Transverse colon (tissue), 4 donors: Measurements from ENCODE around the gene TXLNB. TPM values are rescaled to one million over a fixed set of nuclear protein-coding genes. Genes with fewer than 3 reads are reported as not detected.

Source experiments
- DNase-seq: peaks from one replicate; pipeline ENCODE4 v3.0.0-alpha.2; 2019
- H3K27ac ChIP-seq, 4 donors: fragments of 200-600 bp; sonication (generic); 2 replicates each; pipeline ENCODE4 v1.5.1; 2016 to 2018; ENCODE audit warnings: inconsistent platforms in 4 of 4
- H3K27me3 ChIP-seq: fragments of 200-600 bp; sonication (generic); 2 replicates; pipeline ENCODE4 v1.5.1; 2017; ENCODE audit warnings: inconsistent platforms
- H3K36me3 ChIP-seq, 4 donors: fragments of 200-600 bp; sonication (generic); 2 replicates each; pipeline ENCODE4 v1.5.1; 2017 to 2019; ENCODE audit warnings: inconsistent platforms in 4 of 4
- H3K4me1 ChIP-seq, 4 donors: fragments of 200-600 bp; sonication (generic); 2 replicates each; pipeline ENCODE4 v1.5.1; 2017 to 2020; ENCODE audit warnings: inconsistent platforms in 4 of 4
- H3K4me3 ChIP-seq, 4 donors: fragments of 200-600 bp; sonication (generic); 1 replicate in 1 of 4; 2 replicates in 3 of 4; pipeline versions ENCODE4 v1.5.1 to v1.6.1; 2017 to 2019; ENCODE audit warnings: inconsistent platforms in 4 of 4
- H3K9me3 ChIP-seq, 2 donors: fragments of 200-600 bp; sonication (generic); 2 replicates each; pipeline ENCODE4 v1.5.1; 2017 to 2019; ENCODE audit warnings: inconsistent platforms in 2 of 2
- CTCF ChIP-seq, 5 experiments: fragments of 200-600 bp in 3 of 5; fragments of 450-650 bp in 2 of 5; sonication (generic) in 3 of 5; IDR thresholded peaks; 1 replicate in 2 of 5; 2 replicates in 3 of 5; pipeline ENCODE4 v1.5.1; 2016 to 2017; ENCODE audit warnings: antibody characterized with exemption in 5 of 5, inconsistent platforms in 3 of 5, mild to moderate bottlenecking in 2 of 5, moderate library complexity in 1 of 5
- EP300 ChIP-seq: sonication (generic); formaldehyde crosslinking; IDR thresholded peaks from one replicate; pipeline ENCODE4 v1.6.1; 2017; ENCODE audit warnings: antibody characterized with exemption, low read depth
- POLR2A ChIP-seq: fragments of 450-650 bp; IDR thresholded peaks from one replicate; pipeline ENCODE4 v1.6.1; 2016; ENCODE audit warnings: antibody characterized with exemption, mild to moderate bottlenecking, moderate library complexity
- POLR2AphosphoS5 ChIP-seq, 3 donors: sonication (generic); formaldehyde crosslinking; IDR thresholded peaks; one replicate each; pipeline ENCODE4 v1.6.1; 2016; ENCODE audit warnings: antibody characterized with exemption in 3 of 3
- WGBS, 2 donors: methylation state at CpG; one replicate each; pipeline ENCODE4 v1.1.5; 2018; ENCODE audit warnings: low coverage in 1 of 2; 5-methylcytosine and 5-hydroxymethylcytosine counted together
- in situ Hi-C, 4 donors: fragments of 200-750 bp; cut with MboI; loops; one replicate each; pipeline versions ENCODE4 v1.15.0 to v1.15.1; 2017; ENCODE audit warnings: low sequenced_read_pairs in 3 of 4, low pct_ligation_motif_present in 1 of 4, low pct_unique_long_range_greater_than_20kb in 1 of 4
- intact Hi-C: fragments of 100-400 bp; cut with DNase I; formaldehyde crosslinking; loops from one replicate; pipeline ENCODE4 v1.15.1; 2023; ENCODE audit warnings: low total_unique reads
- total RNA-seq, 4 donors: library from RNA; depleted of rRNA; stranded (reverse); fragments of >200 nt; gene quantifications; one replicate each; pipeline ENCODE4 v1.1.0, GENCODE V29; 2016

Gene TXLNB
- total RNA-seq, 4 donors from 2014 or later: 0.27 to 6.6 (median 2.1) TPM; not detected in 1

- intact Hi-C loops: no loop called here
- H3K36me3 ChIP-seq: no peaks in the 10 kb centered on the region
- H3K4me1 ChIP-seq: peaks cover 0 to 9% (median 1%) of the 10 kb centered on the region in 4 donors
- TF ChIP-seq POLR2AphosphoS5 (IDR thresholded peaks at IDR 0.05): no peak
- TF ChIP-seq POLR2A: no peak
- no peak for TF ChIP-seq CTCF (IDR thresholded peaks at IDR 0.05)
- no peak for TF ChIP-seq EP300
- no peaks in the 10 kb centered on the region for H3K27me3 ChIP-seq
- no peak for DNase-seq
- no peak overlapping the region for H3K4me3 ChIP-seq
- in situ Hi-C loops: no loop called here
- H3K9me3 ChIP-seq: no peaks in the 10 kb centered on the region
- H3K27ac ChIP-seq: no peak overlapping the region
- WGBS, 2 donors: 64 to 91% methylated on average over 5 to 6 of the region's 6 CpGs
Measured at GRCh38 chr6:139285590-139285989, 6.2 kb downstream of the TXLNB start.

DNA sequence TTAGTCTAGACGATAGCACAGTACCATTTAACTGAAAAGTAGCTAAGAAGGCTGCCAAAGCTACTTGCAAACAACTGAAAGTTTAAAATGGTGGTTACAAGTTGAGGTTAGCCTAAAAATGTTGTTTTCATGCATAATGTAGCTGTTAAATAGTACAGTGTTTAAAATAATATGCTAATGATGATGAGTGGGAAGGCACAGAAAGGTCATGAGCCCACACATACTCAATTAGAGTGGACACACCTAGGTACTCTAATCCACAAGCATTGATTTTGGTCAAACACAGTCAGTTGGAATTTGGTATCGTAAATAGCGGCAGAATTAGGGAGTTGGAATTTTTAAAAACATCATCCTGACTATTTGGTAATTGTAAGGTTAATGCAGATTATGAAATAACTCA is 7.0 kb downstream of the TXLNB start:
- Histone ChIP-seq H3K27ac (no peak overlapping the region), H3K9me3 (no peaks in the 10 kb centered on the region), H3K4me1 (peaks cover 0 to 1% (median 0%) of the 10 kb centered on the region in 4 donors), H3K27me3 (no peaks in the 10 kb centered on the region), H3K4me3 (no peak overlapping the region), H3K36me3 (no peaks in the 10 kb centered on the region)
- 74 to 100% methylated on average over 2 to 3 of the region's 3 CpGs for WGBS, 2 donors
- in situ Hi-C loops: no loop called here
- no peak for TF ChIP-seq EP300
- no peak for TF ChIP-seq POLR2AphosphoS5 (IDR thresholded peaks at IDR 0.05)
- TF ChIP-seq CTCF (IDR thresholded peaks at IDR 0.05): no peak
- no peak for TF ChIP-seq POLR2A
- intact Hi-C loops: loop anchor here (5.0 kb wide), 1 partner anchor 1968 kb away; no protein-coding TSS in a partner anchor
- DNase-seq: no peak

GRCh38 chr6:139282684-139283083 is 9.1 kb downstream of the TXLNB start:
- Histone ChIP-seq H3K27ac (no peak overlapping the region), H3K4me1 (no peaks in the 10 kb centered on the region), H3K4me3 (no peak overlapping the region), H3K27me3 (no peaks in the 10 kb centered on the region), H3K36me3 (no peaks in the 10 kb centered on the region), H3K9me3 (no peaks in the 10 kb centered on the region)
- TF ChIP-seq CTCF (IDR thresholded peaks at IDR 0.05): no peak
- no peak for TF ChIP-seq EP300
- TF ChIP-seq POLR2AphosphoS5 (IDR thresholded peaks at IDR 0.05): no peak
- no peak for TF ChIP-seq POLR2A
- intact Hi-C loops: loop anchor here (5.0 kb wide), 1 partner anchor 1970 kb away; no protein-coding TSS in a partner anchor
- no peak for DNase-seq
- in situ Hi-C loops: no loop called here
- 52 to 83% methylated on average over 3 of the region's 3 CpGs for WGBS, 2 donors

- 100% methylated on average over 2 of the region's 2 CpGs; no CpG with 5 or more reads in 1 of the 2 donors for WGBS, 2 donors
- no peaks in the 10 kb centered on the region for H3K27me3 ChIP-seq
- H3K4me3 ChIP-seq: no peak overlapping the region
- in situ Hi-C loops (no loop called here), intact Hi-C loops (no loop called here)
- no peaks in the 10 kb centered on the region for H3K9me3 ChIP-seq
- no peaks in the 10 kb centered on the region for H3K4me1 ChIP-seq
- no peak for DNase-seq
- H3K27ac ChIP-seq: no peak overlapping the region
- no peaks in the 10 kb centered on the region for H3K36me3 ChIP-seq
- TF ChIP-seq CTCF (IDR thresholded peaks at IDR 0.05): no peak
- no peak for TF ChIP-seq EP300
Measured at GRCh38 chr6:139278190-139278589, 13.6 kb downstream of the TXLNB start.
